H1 (cell line): ENCODE data around the gene SBF2. TPM values are rescaled to one million over a fixed set of nuclear protein-coding genes. Genes with fewer than 3 reads are reported as not detected.

ENCODE experiments used
- CTCF ChIA-PET: fragments of 300-600 bp; sonication (Branson Sonifier 250); formaldehyde crosslinking; loops from one replicate; lab custom pipeline; 2021; ENCODE audit not compliant: partially characterized antibody; lab: Charles Lee
- POLR2A ChIA-PET: fragments of 300-600 bp; sonication (Branson Sonifier 250); formaldehyde crosslinking; loops from one replicate; lab custom pipeline; 2021; ENCODE audit warnings: inconsistent platforms; ENCODE audit not compliant: partially characterized antibody; lab: Charles Lee
- DNase-seq, 2 experiments: peaks; one replicate each; pipeline versions ENCODE4 v3.0.0 to v3.0.0-alpha.2; 2010 to 2022; ENCODE audit warnings: low spot score in 2 of 2, low read depth in 1 of 2, mixed read lengths in 1 of 2
- FAIRE-seq: peaks from 2 replicates; lab custom pipeline; 2011; peaks lifted over from hg19 to GRCh38; lab: Jason Lieb, UNC
- H2AFZ ChIP-seq: 2 replicates; pipeline ENCODE4 v1.8.1; 2012; ENCODE audit warnings: low read length, inconsistent platforms
- H2AK5ac ChIP-seq: 2 replicates; pipeline ENCODE4 v1.6.1; 2013; ENCODE audit warnings: low read depth, low read length
- H2BK120ac ChIP-seq: replicated peaks from 2 replicates; pipeline ENCODE3; 2013; ENCODE audit warnings: low read depth, low read length, inconsistent platforms
- H2BK12ac ChIP-seq: 2 replicates; pipeline ENCODE4 v1.6.1; 2013; ENCODE audit warnings: low read depth, low read length
- H2BK15ac ChIP-seq: 2 replicates; pipeline ENCODE4 v1.6.1; 2013; ENCODE audit warnings: low read length
- H2BK20ac ChIP-seq: 2 replicates; pipeline ENCODE4 v1.6.1; 2013; ENCODE audit warnings: low read length
- H2BK5ac ChIP-seq: 2 replicates; pipeline ENCODE4 v1.6.1; 2013; ENCODE audit warnings: low read depth, low read length
- H3K14ac ChIP-seq: 2 replicates; pipeline ENCODE4 v1.6.1; 2013; ENCODE audit warnings: inconsistent platforms; ENCODE audit not compliant: insufficient read length
- H3K18ac ChIP-seq: 2 replicates; pipeline ENCODE4 v1.6.1; 2013; ENCODE audit warnings: low read length; ENCODE audit errors: extremely low read depth
- H3K23ac ChIP-seq: 2 replicates; pipeline ENCODE4 v1.6.1; 2013; ENCODE audit warnings: inconsistent platforms; ENCODE audit not compliant: insufficient read length
- H3K23me2 ChIP-seq: 2 replicates; pipeline ENCODE4 v1.6.1; 2013; ENCODE audit warnings: low read depth, low read length
- H3K27ac ChIP-seq: 2 replicates; pipeline ENCODE4 v1.6.1; 2011; ENCODE audit warnings: low read depth, low read length, inconsistent platforms
- H3K27me3 ChIP-seq, 4 experiments: replicated peaks in 1 of 4; 1 replicate in 1 of 4; 2 replicates in 3 of 4; pipeline versions ENCODE4 v1.6.1 to v1.8.1; 2011 to 2013; ENCODE audit warnings: low read length in 3 of 4, mild to moderate bottlenecking in 3 of 4, inconsistent platforms in 2 of 4, mixed read lengths in 2 of 4, moderate library complexity in 1 of 4; ENCODE audit not compliant: control insufficient read depth in 3 of 4, insufficient read depth in 3 of 4; ENCODE audit errors: extremely low read depth in 1 of 4
- H3K36me3 ChIP-seq, 4 experiments: 2 replicates each; pipeline versions ENCODE4 v1.6.1 to v1.8.1; 2011 to 2013; ENCODE audit warnings: mild to moderate bottlenecking in 4 of 4, low read length in 3 of 4, moderate library complexity in 2 of 4, control low read depth in 1 of 4, inconsistent platforms in 1 of 4; ENCODE audit not compliant: insufficient read depth in 4 of 4, control insufficient read depth in 2 of 4
- H3K4ac ChIP-seq: replicated peaks from 2 replicates; pipeline ENCODE3; 2013; ENCODE audit warnings: low read length, low read depth, mixed read lengths, inconsistent platforms; ENCODE audit not compliant: insufficient read length
- H3K4me1 ChIP-seq, 4 experiments: replicated peaks in 1 of 4; 1 replicate in 1 of 4; 2 replicates in 3 of 4; pipeline versions ENCODE4 v1.6.1 to v1.8.1; 2011 to 2013; ENCODE audit warnings: low read length in 3 of 4, inconsistent platforms in 2 of 4, mixed read lengths in 1 of 4; ENCODE audit not compliant: insufficient read depth in 4 of 4, control insufficient read depth in 3 of 4
- H3K4me2 ChIP-seq, 2 experiments: 2 replicates each; pipeline versions ENCODE4 v1.6.1 to v1.8.1; 2011 to 2013; ENCODE audit warnings: low read depth in 2 of 2, low read length in 2 of 2, control low read depth in 1 of 2, inconsistent platforms in 1 of 2, mild to moderate bottlenecking in 1 of 2; ENCODE audit not compliant: insufficient read depth in 1 of 2
- H3K4me3 ChIP-seq, 4 experiments: fragments of 200-600, 300-600 bp in 1 of 4; sonication (generic), shearing (Covaris generic), sonication (Bioruptor Twin) in 1 of 4; 2 replicates each; pipeline versions ENCODE4 v1.5.1 to v1.8.1; 2011 to 2016; ENCODE audit warnings: low read length in 4 of 4, low read depth in 3 of 4, control low read depth in 2 of 4, inconsistent platforms in 2 of 4, mild to moderate bottlenecking in 2 of 4, mixed read lengths in 1 of 4, moderate library complexity in 1 of 4; ENCODE audit not compliant: insufficient read depth in 2 of 4; ENCODE audit errors: extremely low read depth in 1 of 4
- H3K56ac ChIP-seq: replicated peaks from 2 replicates; pipeline ENCODE3; 2013; ENCODE audit warnings: low read depth, mild to moderate bottlenecking, mixed read lengths, low read length, inconsistent platforms; ENCODE audit not compliant: insufficient read length
- H3K79me1 ChIP-seq: 2 replicates; pipeline ENCODE4 v1.6.1; 2013; ENCODE audit warnings: low read depth, low read length, control low read depth
- H3K79me2 ChIP-seq, 2 experiments: 2 replicates each; pipeline versions ENCODE4 v1.6.1 to v1.8.1; 2012 to 2013; ENCODE audit warnings: low read length in 2 of 2, mild to moderate bottlenecking in 2 of 2, inconsistent platforms in 1 of 2; ENCODE audit not compliant: insufficient read depth in 2 of 2, control insufficient read depth in 1 of 2
- H3K9ac ChIP-seq, 4 experiments: replicated peaks in 1 of 4; 1 replicate in 1 of 4; 2 replicates in 3 of 4; pipeline versions ENCODE4 v1.6.1 to v1.8.1; 2011 to 2013; ENCODE audit warnings: low read depth in 3 of 4, low read length in 3 of 4, control low read depth in 2 of 4, mild to moderate bottlenecking in 2 of 4, moderate library complexity in 2 of 4, inconsistent platforms in 1 of 4; ENCODE audit errors: extremely low read depth in 1 of 4
- H3K9me3 ChIP-seq, 2 experiments: 2 replicates each; pipeline versions ENCODE4 v1.6.1 to v1.8.1; 2012 to 2013; ENCODE audit warnings: mild to moderate bottlenecking in 2 of 2, moderate library complexity in 2 of 2, control low read depth in 1 of 2, inconsistent platforms in 1 of 2, low read depth in 1 of 2, low read length in 1 of 2, mixed read lengths in 1 of 2; ENCODE audit not compliant: insufficient read depth in 2 of 2
- H4K20me1 ChIP-seq, 2 experiments: replicated peaks in 1 of 2; 2 replicates each; pipeline versions ENCODE3 to v1.8.1; 2011 to 2013; ENCODE audit warnings: inconsistent platforms in 2 of 2, low read length in 2 of 2, mild to moderate bottlenecking in 1 of 2; ENCODE audit not compliant: insufficient read depth in 2 of 2, control insufficient read depth in 1 of 2
- H4K5ac ChIP-seq: 2 replicates; pipeline ENCODE4 v1.6.1; 2013; ENCODE audit warnings: low read length, low read depth, mixed read lengths, inconsistent platforms; ENCODE audit not compliant: insufficient read length
- H4K8ac ChIP-seq: 2 replicates; pipeline ENCODE4 v1.8.0; 2013; ENCODE audit warnings: mild to moderate bottlenecking, moderate library complexity, low read length, inconsistent platforms; ENCODE audit not compliant: insufficient read depth; ENCODE audit errors: extremely low read depth
- H4K91ac ChIP-seq: replicated peaks from 2 replicates; pipeline ENCODE3; 2013; ENCODE audit warnings: low read length, mixed read lengths, inconsistent platforms; ENCODE audit not compliant: insufficient read length
- BACH1 ChIP-seq: IDR thresholded peaks from 2 replicates; pipeline ENCODE4 v1.6.1; 2012; ENCODE audit warnings: low read length, improper control_type of control experiment
- BCL11A ChIP-seq, 2 experiments: IDR thresholded peaks; one replicate each; pipeline ENCODE4 v1.6.1; 2011; ENCODE audit warnings: low read depth in 2 of 2, low read length in 2 of 2, mild to moderate bottlenecking in 2 of 2
- CBX5 ChIP-seq: fragments of 300-800, 300-1000 bp; sonication (generic); IDR thresholded peaks from 2 replicates; pipeline ENCODE4 v1.7.1; 2016; ENCODE audit warnings: antibody characterized with exemption, low read length, low read depth
- CBX8 ChIP-seq: fragments of 300-800, 300-1000 bp; sonication (generic); IDR thresholded peaks from 2 replicates; pipeline ENCODE4 v1.7.1; 2016; ENCODE audit warnings: low read depth, low read length, borderline replicate concordance
- CEBPB ChIP-seq: IDR thresholded peaks from 2 replicates; pipeline ENCODE4 v1.6.1; 2012; ENCODE audit warnings: low read depth, low read length
- MAFK ChIP-seq: IDR thresholded peaks from 2 replicates; pipeline ENCODE4 v1.6.1; 2012; ENCODE audit warnings: low read depth, mild to moderate bottlenecking, improper control_type of control experiment, low read length
- MAX ChIP-seq: IDR thresholded peaks from 2 replicates; pipeline ENCODE4 v1.6.1; 2012; ENCODE audit warnings: inconsistent platforms
- POU5F1 ChIP-seq: IDR thresholded peaks from 2 replicates; pipeline ENCODE4 v1.6.1; 2011; ENCODE audit warnings: low read depth, mild to moderate bottlenecking, low read length, moderate library complexity
- SIN3A ChIP-seq, 2 experiments: IDR thresholded peaks in 1 of 2; conservative IDR thresholded peaks in 1 of 2; 2 replicates each; pipeline ENCODE4 v1.6.1; 2011 to 2012; ENCODE audit warnings: low read length in 2 of 2, improper control_type of control experiment in 1 of 2, low read depth in 1 of 2, mild to moderate bottlenecking in 1 of 2
- SP4 ChIP-seq: IDR thresholded peaks from 2 replicates; pipeline ENCODE4 v1.6.1; 2012; ENCODE audit warnings: low read length, inconsistent platforms
- TAF1 ChIP-seq: IDR thresholded peaks from 2 replicates; pipeline ENCODE4 v1.6.1; 2011; ENCODE audit warnings: mild to moderate bottlenecking, low read depth, low read length
- TBP ChIP-seq: IDR thresholded peaks from 2 replicates; pipeline ENCODE4 v1.6.1; 2011; ENCODE audit warnings: low read depth, low read length, improper control_type of control experiment
- TEAD4 ChIP-seq: IDR thresholded peaks from 2 replicates; pipeline ENCODE4 v1.6.1; 2012; ENCODE audit warnings: low read depth, low read length, inconsistent platforms, mixed read lengths
- WGBS, 2 experiments: shearing (Covaris generic) in 1 of 2; methylation state at CpG; one replicate each; pipeline versions ENCODE4 v1.1.6 to v1.1.7; 2013 to 2015; ENCODE audit warnings: low lambda C conversion rate in 2 of 2, mixed read lengths in 2 of 2, inconsistent platforms in 1 of 2, low coverage in 1 of 2, missing lambda C conversion rate in 1 of 2; ENCODE audit not compliant: insufficient replicate concordance in 2 of 2, insufficient coverage in 1 of 2, insufficient read length in 1 of 2; ENCODE audit errors: extremely low coverage in 1 of 2, missing lambda C conversion rate in 1 of 2; 5-methylcytosine and 5-hydroxymethylcytosine counted together
- polyA plus RNA-seq, 7 experiments: library from polyadenylated mRNA; depleted of rRNA in 3 of 7; stranded (reverse) in 5 of 7; unstranded in 2 of 7; fragments of >200 nt in 5 of 7; fragments of 200-250 nt in 2 of 7; gene quantifications; 1 replicate in 5 of 7; 2 replicates in 1 of 7; 4 replicates in 1 of 7; pipeline versions ENCODE4 v1.2.1 to v1.2.3, GENCODE V29; 2011 to 2013; ENCODE audit warnings: missing spikeins in 2 of 7, mixed read lengths in 2 of 7
- total RNA-seq: library from RNA; stranded (reverse); fragmentation: NEBNext Ultra II Directional; extraction: Animal tissue kit (Norgen Biotek cat#: 25700); gene quantifications from 2 replicates; pipeline ENCODE4 v1.2.1, GENCODE V29; 2021

SBF2 gene
- total and polyA plus RNA-seq, 2 of the 8 experiments (the other 6 are each of a cell fraction or from before 2014, with no cell fraction given): 36.7 to 50.5 TPM

GRCh38 chr11:9821008-9821752 is 472.8 kb downstream of the SBF2 start:
- H3K18ac ChIP-seq: no peak overlapping the region
- no peak overlapping the region for H4K8ac ChIP-seq
- H2AFZ ChIP-seq: no peak overlapping the region
- H4K5ac ChIP-seq: peak overlapping the region; percentile 34
- 61% methylated on average over 7 of the region's 7 CpGs; no CpG with 5 or more reads in 1 of the 2 experiments for WGBS, 2 experiments
- POLR2A ChIA-PET: interaction anchor here (1.6 to 1.7 kb wide), 2 partner anchors 11 to 14 kb away, joined by 4 to 5 read pairs; no protein-coding TSS in a partner anchor
- no peaks in the 10 kb centered on the region for H3K36me3 ChIP-seq
- no peak overlapping the region for H3K9ac ChIP-seq
- H3K9me3 ChIP-seq: no peaks in the 10 kb centered on the region
- H3K23me2 ChIP-seq: no peaks in the 10 kb centered on the region; the same call in 1 of the 2 replicates
- no peak for DNase-seq
- H3K79me1 ChIP-seq: no peaks in the 10 kb centered on the region
- H3K23ac ChIP-seq: no peak overlapping the region
- H2BK5ac ChIP-seq: no peak overlapping the region
- H2BK20ac ChIP-seq: no peak overlapping the region
- CTCF ChIA-PET: interaction anchor here (0.6 kb wide), 1 partner anchor 129 kb away, joined by 3 read pairs; no protein-coding TSS in a partner anchor
- no peaks in the 10 kb centered on the region for H3K79me2 ChIP-seq
- H3K27ac ChIP-seq: no peak overlapping the region
- H2BK15ac ChIP-seq: no peak overlapping the region
- H2BK120ac ChIP-seq: no peak overlapping the region
- no peaks in the 10 kb centered on the region for H4K20me1 ChIP-seq
- peak overlapping the region in 1 of 2 experiments; percentile 11; a peak in 1 of 4 replicates for H3K4me2 ChIP-seq
- H3K4me1 ChIP-seq: peaks cover 0 to 15% (median 8%) of the 10 kb centered on the region in 4 experiments; a peak in 5 of 7 replicates
- no peak overlapping the region for H3K4ac ChIP-seq
- no peak overlapping the region for H3K4me3 ChIP-seq
- no peaks in the 10 kb centered on the region for H3K27me3 ChIP-seq
- no peak overlapping the region for H3K14ac ChIP-seq
- H3K56ac ChIP-seq: no peak overlapping the region
- no peak overlapping the region for H2BK12ac ChIP-seq
- FAIRE-seq: peak; percentile 19
- no peak overlapping the region for H4K91ac ChIP-seq
- H2AK5ac ChIP-seq: no peak overlapping the region
- TF ChIP-seq TEAD4: no peak
- no peak for TF ChIP-seq BACH1
- no peak for TF ChIP-seq SP4
- TF ChIP-seq TBP: no peak
- TF ChIP-seq CBX8: no peak
- no peak for TF ChIP-seq MAFK
- TF ChIP-seq CBX5: no peak
- no peak for TF ChIP-seq CEBPB
- TF ChIP-seq POU5F1: no peak
- no peak for TF ChIP-seq MAX
- no peak for TF ChIP-seq TAF1
- no peak for TF ChIP-seq SIN3A (conservative IDR thresholded peaks at IDR 0.05 in 1 of 2, IDR thresholded peaks at IDR 0.05 in 1 of 2; ENCODE audit: low read depth in 1 of 2, low read length in 2 of 2)
- no peak for TF ChIP-seq BCL11A (IDR thresholded peaks at IDR 0.05; ENCODE audit: low read depth in 2 of 2, low read length in 2 of 2)
